OCI-LY7 (cell line): Measurements from ENCODE around the gene BAK1. TPM values are rescaled to one million over a fixed set of nuclear protein-coding genes. Genes with fewer than 3 reads are reported as not detected.
"Not testable (repeated sequence)": the region's sequence is repeated elsewhere in the genome, so short reads cannot be mapped to it uniquely, and the experiment has no call there.

ENCODE experiments used
- BruUV-seq: library from RNA; stranded (reverse); fragments of 400-500 nt; replicated peaks from 2 replicates; lab custom pipeline; 2021; lab: Mats Ljungman, UMichigan
- CTCF ChIA-PET: fragments of 300-600 bp; sonication (Branson Sonifier 250); formaldehyde crosslinking; loops from one replicate; lab custom pipeline; 2022; ENCODE audit warnings: antibody characterized with exemption; ENCODE audit not compliant: unreplicated experiment; lab: Charles Lee
- POLR2A ChIA-PET: fragments of 300-600 bp; sonication (Branson Sonifier 250); formaldehyde crosslinking; loops from one replicate; lab custom pipeline; 2022; ENCODE audit warnings: antibody characterized with exemption; lab: Charles Lee
- DNase-seq: peaks from one replicate; pipeline ENCODE4 v3.0.0-alpha.2; 2015; ENCODE audit warnings: low spot score
- H2AFZ ChIP-seq: fragments of 200-600 bp; sonication (generic), shearing (Covaris generic); 2 replicates; pipeline ENCODE4 v1.6.1; 2014; ENCODE audit warnings: mild to moderate bottlenecking, antibody characterized with exemption, low read length, moderate library complexity
- H3K27ac ChIP-seq: fragments of 200-600 bp; sonication (generic); 2 replicates; pipeline ENCODE4 v1.5.1; 2014; ENCODE audit warnings: mixed run types, low read depth, mild to moderate bottlenecking, moderate library complexity, low read length, inconsistent platforms; ENCODE audit not compliant: poor library complexity, severe bottlenecking
- H3K36me3 ChIP-seq: fragments of 200-600 bp; sonication (generic); 2 replicates; pipeline ENCODE4 v1.6.1; 2014; ENCODE audit warnings: mild to moderate bottlenecking, antibody characterized with exemption, low read length, moderate library complexity, mixed read lengths; ENCODE audit not compliant: insufficient read depth
- H3K4me1 ChIP-seq: fragments of 200-600 bp; sonication (generic); 2 replicates; pipeline ENCODE4 v1.5.1; 2014; ENCODE audit warnings: mild to moderate bottlenecking, low read length; ENCODE audit not compliant: insufficient read depth, poor library complexity, severe bottlenecking
- H3K4me2 ChIP-seq: fragments of 200-600 bp; sonication (generic); 2 replicates; pipeline ENCODE4 v1.6.1; 2014; ENCODE audit warnings: mild to moderate bottlenecking, low read length
- H3K4me3 ChIP-seq: fragments of 200-600 bp; sonication (generic); 2 replicates; pipeline ENCODE4 v1.5.1; 2014; ENCODE audit warnings: mild to moderate bottlenecking, low read depth, low read length; ENCODE audit not compliant: poor library complexity, severe bottlenecking
- H3K79me2 ChIP-seq: fragments of 200-600 bp; sonication (generic); 2 replicates; pipeline ENCODE4 v1.6.1; 2016; ENCODE audit warnings: low read depth, mild to moderate bottlenecking, low read length, moderate library complexity, mixed read lengths; ENCODE audit not compliant: insufficient read depth
- H3K9me2 ChIP-seq: fragments of 200-600 bp; sonication (generic); 2 replicates; pipeline ENCODE4 v1.6.1; 2016; ENCODE audit warnings: mild to moderate bottlenecking, low read length, mixed read lengths; ENCODE audit not compliant: insufficient read depth
- H3K9me3 ChIP-seq: fragments of 200-600 bp; sonication (generic); 2 replicates; pipeline ENCODE4 v1.6.1; 2014; ENCODE audit warnings: mild to moderate bottlenecking, mixed run types, low read length, mixed read lengths
- H4K20me1 ChIP-seq: fragments of 200-600 bp; sonication (generic); 2 replicates; pipeline ENCODE4 v1.6.1; 2014; ENCODE audit warnings: mild to moderate bottlenecking, antibody characterized with exemption, low read length, moderate library complexity, mixed read lengths; ENCODE audit not compliant: insufficient read depth
- EZH2phosphoT487 ChIP-seq: fragments of 200-600 bp; sonication (generic); IDR thresholded peaks from 2 replicates; pipeline ENCODE4 v1.6.1; 2018; ENCODE audit warnings: low read depth, borderline replicate concordance, mild to moderate bottlenecking, mixed run types, antibody characterized with exemption, low read length, moderate library complexity, mixed read lengths
- intact Hi-C: fragments of 100-400 bp; cut with micrococcal nuclease; formaldehyde crosslinking; loops from one replicate; pipeline ENCODE4 v1.10.0; 2022; ENCODE audit not compliant: unreplicated experiment
- total RNA-seq, 2 experiments: library from RNA; depleted of rRNA in 1 of 2; stranded (reverse); fragments of >200 nt in 1 of 2; shearing (Covaris generic) in 1 of 2; gene quantifications; 2 replicates each; pipeline ENCODE4 v1.2.3, GENCODE V29; 2014 to 2022
- TF ChIP-seq, protein P1 (sequence below): fragments of 200-600 bp; sonication (generic); conservative IDR thresholded peaks from 2 replicates; pipeline ENCODE4 v1.5.1; 2014; ENCODE audit warnings: mild to moderate bottlenecking, antibody characterized with exemption, low read length, moderate library complexity, mixed read lengths

Gene BAK1
- total RNA-seq, 2 experiments from 2014 or later = 13.9 to 33.8 TPM

DNA sequence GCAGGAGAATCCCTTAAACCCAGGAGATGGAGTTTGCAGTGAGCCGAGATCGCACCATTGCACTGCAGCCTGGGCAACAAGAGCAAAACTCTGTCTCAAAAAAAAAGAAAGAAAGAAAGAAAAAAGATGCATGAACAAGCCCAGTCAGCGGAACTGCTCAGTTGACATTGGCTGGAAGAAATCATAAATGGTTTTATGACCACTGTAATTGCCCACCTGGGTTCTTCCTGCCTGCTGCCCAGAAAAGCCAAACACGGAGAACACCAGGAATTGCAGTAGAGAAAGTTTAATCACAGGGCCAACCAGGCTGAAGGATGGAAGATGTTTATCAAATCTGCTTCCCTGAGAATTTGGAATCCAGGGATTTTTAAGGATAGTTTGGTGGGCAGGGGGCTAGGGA lies 22.7 kb downstream of the BAK1 start:
- no peaks in the 10 kb centered on the region for H3K36me3 ChIP-seq
- H3K4me1 ChIP-seq = no peaks in the 10 kb centered on the region
- no TSS peak for BruUV-seq
- no peaks in the 10 kb centered on the region for H4K20me1 ChIP-seq
- H3K9me3 ChIP-seq = 0 out of 2 replicates have a peak, but pooled peaks cover 6% of the 10 kb centered on the region
- no peak overlapping the region for H3K27ac ChIP-seq
- H3K4me2 ChIP-seq = no peak overlapping the region
- no peaks in the 10 kb centered on the region for H3K79me2 ChIP-seq
- ChIA-PET POLR2A (no interaction called here), CTCF (no interaction called here)
- intact Hi-C loops = no loop called here
- H3K4me3 ChIP-seq = no peak overlapping the region
- no peak overlapping the region for H2AFZ ChIP-seq
- H3K9me2 ChIP-seq = no peaks in the 10 kb centered on the region
- TF ChIP-seq, protein P1, sequence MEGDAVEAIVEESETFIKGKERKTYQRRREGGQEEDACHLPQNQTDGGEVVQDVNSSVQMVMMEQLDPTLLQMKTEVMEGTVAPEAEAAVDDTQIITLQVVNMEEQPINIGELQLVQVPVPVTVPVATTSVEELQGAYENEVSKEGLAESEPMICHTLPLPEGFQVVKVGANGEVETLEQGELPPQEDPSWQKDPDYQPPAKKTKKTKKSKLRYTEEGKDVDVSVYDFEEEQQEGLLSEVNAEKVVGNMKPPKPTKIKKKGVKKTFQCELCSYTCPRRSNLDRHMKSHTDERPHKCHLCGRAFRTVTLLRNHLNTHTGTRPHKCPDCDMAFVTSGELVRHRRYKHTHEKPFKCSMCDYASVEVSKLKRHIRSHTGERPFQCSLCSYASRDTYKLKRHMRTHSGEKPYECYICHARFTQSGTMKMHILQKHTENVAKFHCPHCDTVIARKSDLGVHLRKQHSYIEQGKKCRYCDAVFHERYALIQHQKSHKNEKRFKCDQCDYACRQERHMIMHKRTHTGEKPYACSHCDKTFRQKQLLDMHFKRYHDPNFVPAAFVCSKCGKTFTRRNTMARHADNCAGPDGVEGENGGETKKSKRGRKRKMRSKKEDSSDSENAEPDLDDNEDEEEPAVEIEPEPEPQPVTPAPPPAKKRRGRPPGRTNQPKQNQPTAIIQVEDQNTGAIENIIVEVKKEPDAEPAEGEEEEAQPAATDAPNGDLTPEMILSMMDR = no peak
- DNase-seq = no peak

DNA sequence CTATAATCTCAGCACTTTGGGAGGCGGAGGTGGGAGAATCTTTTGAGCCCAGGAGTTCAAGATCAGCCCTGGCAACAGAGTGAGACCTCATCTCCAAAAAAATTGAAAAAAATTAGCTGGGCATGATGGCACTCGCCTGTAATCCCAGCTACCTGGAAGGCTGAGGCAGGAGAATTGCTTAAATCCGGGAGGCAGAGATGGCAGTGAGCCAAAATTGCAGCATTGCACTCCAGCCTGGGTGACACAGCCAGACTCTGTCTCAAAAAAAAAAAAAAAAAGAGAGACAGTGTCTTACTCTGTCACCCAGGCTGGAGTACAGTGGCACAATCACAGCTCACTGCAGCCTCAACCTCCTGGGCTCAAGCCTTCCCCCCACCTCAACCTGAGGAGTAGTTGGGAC lies 27.2 kb downstream of the BAK1 start:
- BruUV-seq, intact Hi-C loops: not testable (repeated sequence)
- peaks cover 14% of the 10 kb centered on the region for H3K4me1 ChIP-seq

DNA sequence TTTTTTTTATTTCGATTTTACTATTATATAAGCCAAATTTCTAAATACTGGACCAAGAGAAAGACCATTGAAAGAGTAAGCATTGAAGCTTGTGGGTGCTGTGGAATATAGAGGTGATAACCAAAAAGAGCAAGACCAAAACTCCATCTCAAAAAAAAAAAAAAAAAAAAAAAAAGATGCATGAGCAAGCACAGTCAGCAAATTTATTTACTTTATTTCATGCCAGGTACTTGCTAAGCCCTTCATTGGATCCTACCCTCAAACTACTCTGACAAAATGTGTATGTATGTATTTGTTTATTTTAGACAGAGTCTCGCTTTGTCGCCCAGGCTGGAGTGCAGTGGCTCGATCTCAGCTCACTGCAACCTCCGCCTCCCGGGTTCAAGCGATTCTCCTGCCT lies 27.8 kb downstream of the BAK1 start:
- Histone ChIP-seq H3K4me3 (no peak overlapping the region), H3K9me2 (no peaks in the 10 kb centered on the region), H3K9me3 (no peaks in the 10 kb centered on the region), H3K27ac (no peak overlapping the region), H3K4me1 (peaks cover 14% of the 10 kb centered on the region), H3K4me2 (no peak overlapping the region), H4K20me1 (no peaks in the 10 kb centered on the region), H3K79me2 (no peaks in the 10 kb centered on the region), H3K36me3 (no peaks in the 10 kb centered on the region), H2AFZ (no peak overlapping the region)
- CTCF ChIA-PET = no interaction called here
- TF ChIP-seq, protein P1 = no peak
- TF ChIP-seq EZH2phosphoT487 = no peak
- POLR2A ChIA-PET = no interaction called here
- intact Hi-C loops = no loop called here
- no TSS peak for BruUV-seq
- no peak for DNase-seq

More for the DNA sequence above, 27.2 kb downstream of the BAK1 start:
- H3K79me2 ChIP-seq, H3K9me2 ChIP-seq, H3K27ac ChIP-seq, H4K20me1 ChIP-seq, H2AFZ ChIP-seq, H3K4me3 ChIP-seq, H3K36me3 ChIP-seq, H3K4me2 ChIP-seq, POLR2A ChIA-PET, DNase-seq, H3K9me3 ChIP-seq: not testable (repeated sequence)
- CTCF ChIA-PET = interaction anchor here (0.6 kb wide), 1 partner anchor 158 kb away, joined by 7 read pairs; the partner anchor contains the start of gene UQCC2
